Caki2 (cell line): ENCODE results near the gene MED27. TPM values are rescaled to one million over a fixed set of nuclear protein-coding genes. Genes with fewer than 3 reads are reported as not detected.

Experiments used
- DNase-seq: peaks from one replicate; pipeline ENCODE4 v3.0.0-alpha.2; 2015; ENCODE audit warnings: low read depth
- in situ Hi-C: cut with HindIII; loops from 2 replicates; pipeline ENCODE4 v1.10.0; 2016; ENCODE audit warnings: low sequenced_read_pairs, low pct_unique_long_range_greater_than_20kb, mixed read lengths
- total RNA-seq: library from RNA; depleted of rRNA; stranded (reverse); fragments of >200 nt; shearing (Covaris generic); gene quantifications from 2 replicates; pipeline ENCODE4 v1.2.3, GENCODE V29; 2014; ENCODE audit warnings: low replicate concordance

MED27 gene
- total RNA-seq, 1 experiment from 2014 or later: 72.8 TPM

GRCh38 chr9:132007371-132008025 is 72.2 kb downstream of the MED27 start:
- DNase-seq: no peak
- in situ Hi-C loops: no loop called here

- in situ Hi-C loops: no loop called here
- DNase-seq: no peak
Measured at GRCh38 chr9:132006677-132007370, 72.8 kb downstream of the MED27 start.

GRCh38 chr9:132005899-132006298 is 73.8 kb downstream of the MED27 start:
- in situ Hi-C loops: no loop called here
- DNase-seq: no peak

- in situ Hi-C loops: no loop called here
- no peak for DNase-seq
Measured at GRCh38 chr9:132004323-132004722, 75.3 kb downstream of the MED27 start.

GRCh38 chr9:132003896-132004295 is 75.8 kb downstream of the MED27 start:
- in situ Hi-C loops: no loop called here

GRCh38 chr9:132003319-132003704 is 76.4 kb downstream of the MED27 start:
- no peak for DNase-seq
- in situ Hi-C loops: no loop called here

More at GRCh38 chr9:132003896-132004295, 75.8 kb downstream of the MED27 start:
- no peak for DNase-seq

GRCh38 chr9:132002643-132003318 is 76.9 kb downstream of the MED27 start:
- in situ Hi-C loops: no loop called here
- DNase-seq: peak; percentile 22

GRCh38 chr9:132001567-132001966 is 78.1 kb downstream of the MED27 start:
- in situ Hi-C loops: no loop called here

GRCh38 chr9:132000659-132001058 is 79.0 kb downstream of the MED27 start:
- DNase-seq: no peak
- in situ Hi-C loops: no loop called here

More at GRCh38 chr9:132001567-132001966, 78.1 kb downstream of the MED27 start:
- DNase-seq: no peak

- no peak for DNase-seq
- in situ Hi-C loops: no loop called here
Measured at GRCh38 chr9:131999692-132000551, 79.7 kb downstream of the MED27 start.

- in situ Hi-C loops: no loop called here
Measured at GRCh38 chr9:131997779-131998178, 81.9 kb downstream of the MED27 start.

GRCh38 chr9:131997076-131997475 is 82.6 kb downstream of the MED27 start:
- in situ Hi-C loops: no loop called here
- DNase-seq: no peak

More at GRCh38 chr9:131997779-131998178, 81.9 kb downstream of the MED27 start:
- DNase-seq: no peak

- peak; percentile 25 for DNase-seq
- in situ Hi-C loops: no loop called here
Measured at GRCh38 chr9:131995382-131995781, 84.3 kb downstream of the MED27 start.

- in situ Hi-C loops: no loop called here
- DNase-seq: no peak
Measured at GRCh38 chr9:131994364-131995125, 85.1 kb downstream of the MED27 start.

- in situ Hi-C loops: no loop called here
- DNase-seq: no peak
Measured at GRCh38 chr9:131992906-131993657, 86.6 kb downstream of the MED27 start.

GRCh38 chr9:131987232-131987631 is 92.4 kb downstream of the MED27 start:
- no peak for DNase-seq
- in situ Hi-C loops: no loop called here

GRCh38 chr9:131986576-131986975 is 93.1 kb downstream of the MED27 start:
- in situ Hi-C loops: no loop called here
- peak; percentile 62 for DNase-seq
